NCI-H2171 (cell line): ENCODE measurements around the gene CBFA2T2.

ENCODE experiments used
- DNase-seq: peaks from one replicate; lab custom pipeline; 2025; lab: John Stamatoyannopoulos, UW

Gene CBFA2T2

GRCh38 chr20:33677991-33678702 is 188.3 kb downstream of the CBFA2T2 start:
- DNase-seq: no peak

DNA sequence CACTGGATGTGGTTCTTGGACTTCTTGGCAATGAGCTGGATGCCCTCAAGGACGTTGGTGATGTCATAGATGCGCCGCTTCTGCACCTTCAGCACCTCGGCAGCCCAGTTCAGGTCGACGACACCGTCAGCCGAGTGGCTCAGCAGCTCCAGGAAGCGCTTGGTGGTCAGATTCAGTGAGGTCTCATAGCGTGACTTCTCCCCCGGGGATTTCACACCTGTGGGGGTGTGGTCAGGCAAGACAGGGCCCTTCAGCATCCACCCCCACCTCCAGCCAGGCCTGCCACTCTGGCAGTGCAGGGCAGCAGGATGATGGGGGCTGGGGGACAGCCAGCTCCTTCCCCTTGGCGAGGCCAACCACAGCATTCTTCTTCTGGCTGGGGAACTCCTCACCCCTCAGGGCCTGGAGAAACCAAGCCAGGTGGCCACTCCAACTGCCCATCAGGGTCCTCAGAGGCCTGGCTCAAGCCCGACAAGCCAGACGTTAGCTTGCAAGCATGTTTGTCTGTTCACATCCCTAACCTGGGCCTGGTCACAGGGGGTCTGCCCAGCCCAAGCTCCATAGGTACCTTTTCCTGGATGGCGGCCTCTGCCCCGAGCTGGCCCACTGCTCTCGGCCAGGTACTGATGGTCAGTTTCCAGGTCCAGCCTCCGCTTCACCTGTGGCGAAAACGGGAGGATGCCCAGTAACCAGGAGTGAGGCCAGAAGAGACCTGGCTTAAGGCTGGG is 190.0 kb downstream of the CBFA2T2 start:
- no peak for DNase-seq

DNA sequence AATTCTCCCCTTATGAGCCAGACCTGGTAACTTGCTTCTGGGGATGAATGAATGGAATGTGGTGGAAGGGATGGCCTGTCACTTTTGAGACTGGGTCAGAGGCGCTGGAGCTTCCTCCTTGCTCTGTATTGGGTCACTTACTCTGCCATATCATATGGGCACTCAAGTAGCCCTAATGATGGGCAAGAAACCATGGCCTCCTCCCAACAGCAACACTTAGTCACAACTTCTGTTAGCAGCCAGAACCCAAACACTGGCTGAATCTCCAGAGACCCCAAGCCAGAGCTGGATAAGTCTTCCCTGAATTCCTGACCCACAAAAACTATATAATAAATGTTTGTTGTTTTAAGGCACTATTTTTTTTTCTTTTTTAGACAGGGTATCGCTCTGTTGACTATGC is 190.8 kb downstream of the CBFA2T2 start:
- no peak for DNase-seq

GRCh38 chr20:33681288-33681687 is 191.4 kb downstream of the CBFA2T2 start:
- DNase-seq: no peak

DNA sequence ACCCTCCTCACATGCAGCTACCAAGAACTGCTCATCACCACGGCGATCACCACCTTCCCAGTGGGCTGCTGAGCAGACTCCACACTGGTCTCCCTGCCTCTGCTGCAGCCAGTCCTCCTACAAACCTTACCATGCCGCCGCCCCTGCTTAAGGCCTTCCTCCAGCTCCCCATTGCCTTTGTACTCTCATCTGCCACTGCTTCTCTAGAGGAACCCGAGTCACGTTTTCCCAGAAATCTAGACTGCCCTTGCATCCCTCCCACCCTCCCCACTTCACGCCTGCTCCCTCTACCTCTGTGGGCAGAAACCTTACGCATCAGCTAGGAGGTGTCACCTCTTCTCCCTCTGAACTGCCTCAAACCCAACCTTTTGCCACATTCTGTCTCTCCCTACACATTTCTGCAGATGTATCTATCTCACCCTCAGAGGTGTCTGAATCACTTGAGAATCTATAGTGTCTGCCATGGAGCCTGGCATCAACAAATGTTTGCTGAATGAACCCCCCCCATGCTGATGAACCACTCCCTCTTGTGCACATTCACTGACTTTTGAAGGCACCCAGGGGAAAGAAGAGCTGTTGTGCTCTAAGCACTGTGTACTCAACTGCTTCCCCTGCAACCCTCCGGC is 191.9 kb downstream of the CBFA2T2 start:
- DNase-seq: no peak

DNA sequence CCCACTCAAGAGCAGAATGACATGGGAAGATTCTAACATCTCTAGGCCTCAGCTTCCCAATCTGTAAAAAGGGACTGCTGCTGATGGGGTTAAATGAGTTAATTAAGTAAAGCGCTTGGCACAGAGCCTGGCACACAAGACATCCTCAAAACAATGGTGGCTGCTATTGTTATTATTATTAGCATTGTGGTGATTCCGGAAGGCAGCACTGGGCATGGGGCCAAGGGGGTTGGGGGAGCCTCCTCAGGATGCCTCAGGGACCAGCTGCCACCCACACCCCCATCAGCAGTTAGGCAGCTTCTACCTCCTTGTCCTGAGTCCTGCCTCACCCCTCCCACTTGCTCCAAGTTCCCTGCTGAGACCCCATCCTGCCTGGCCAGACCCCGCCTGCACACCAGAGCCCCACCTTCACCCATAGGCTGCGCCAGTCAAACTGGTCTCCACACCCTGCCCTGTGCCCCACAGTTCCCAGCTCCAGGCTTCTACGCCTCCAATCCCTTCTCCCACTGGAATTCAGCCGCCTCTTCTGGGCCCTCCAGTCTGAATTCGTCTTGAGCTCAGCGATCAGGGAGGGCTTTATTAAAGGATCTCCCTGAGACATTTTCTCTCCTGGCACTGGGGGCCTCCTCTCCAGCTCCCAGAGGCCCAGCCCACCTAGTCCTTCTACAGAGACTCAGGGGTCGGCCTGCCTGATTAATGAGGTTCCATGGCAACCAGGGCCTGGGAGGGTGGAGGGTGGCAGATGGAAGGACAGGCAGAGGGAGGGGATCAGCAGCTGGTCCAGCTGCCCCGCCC is 194.8 kb downstream of the CBFA2T2 start:
- DNase-seq: peak; percentile 91

DNA sequence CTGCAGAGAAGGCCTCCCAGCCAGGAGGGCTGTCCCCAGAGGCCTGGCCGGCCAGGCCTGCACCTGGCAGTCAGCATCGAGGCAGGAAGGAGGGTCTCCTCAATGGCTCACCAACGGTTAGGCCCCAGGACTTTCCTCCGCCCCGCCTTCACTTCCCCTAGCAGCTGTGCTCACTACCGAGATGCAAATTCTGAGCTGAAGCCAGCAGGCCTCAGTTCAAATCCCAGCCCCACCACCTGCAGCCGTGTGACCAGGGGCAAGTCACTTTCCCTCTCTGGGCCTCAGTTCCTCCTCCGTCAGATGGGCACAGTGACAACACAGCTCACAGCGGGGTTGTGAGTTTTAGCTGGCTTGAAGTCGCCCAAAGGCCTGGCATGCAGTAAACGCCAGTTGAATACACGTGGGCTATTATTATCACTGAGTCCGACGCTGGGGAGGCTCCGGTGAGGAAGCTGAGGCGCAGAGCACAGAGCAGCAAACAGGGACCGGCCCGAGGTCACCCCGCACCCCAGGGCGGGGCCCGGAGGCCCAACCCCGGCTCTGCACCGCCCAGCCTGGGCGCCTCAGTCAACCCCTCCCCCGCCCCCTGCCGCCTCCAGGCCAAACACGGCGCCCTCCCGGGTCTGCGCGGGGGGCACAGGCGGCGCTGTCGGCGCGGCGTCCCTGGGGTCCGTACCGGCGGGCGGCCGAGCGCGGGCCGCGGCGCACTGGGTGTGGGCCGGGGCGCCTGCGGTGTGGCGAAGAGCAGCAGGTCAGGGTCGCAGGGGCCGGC is 195.6 kb downstream of the CBFA2T2 start:
- no peak for DNase-seq

- peak; percentile 98 for DNase-seq
Observed at GRCh38 chr20:33686100-33686983, 196.4 kb downstream of the CBFA2T2 start, which contains the start of gene E2F1. E2F1 (minus strand) TSS chr20:33686385; CDS start chr20:33686264, 121 bp downstream.

- DNase-seq: no peak
Observed at GRCh38 chr20:33686984-33687366, 197.1 kb downstream of the CBFA2T2 start.

- no peak for DNase-seq
Observed at GRCh38 chr20:33687370-33687915, 197.5 kb downstream of the CBFA2T2 start.

GRCh38 chr20:33687993-33688937 is 198.4 kb downstream of the CBFA2T2 start:
- no peak for DNase-seq

DNA sequence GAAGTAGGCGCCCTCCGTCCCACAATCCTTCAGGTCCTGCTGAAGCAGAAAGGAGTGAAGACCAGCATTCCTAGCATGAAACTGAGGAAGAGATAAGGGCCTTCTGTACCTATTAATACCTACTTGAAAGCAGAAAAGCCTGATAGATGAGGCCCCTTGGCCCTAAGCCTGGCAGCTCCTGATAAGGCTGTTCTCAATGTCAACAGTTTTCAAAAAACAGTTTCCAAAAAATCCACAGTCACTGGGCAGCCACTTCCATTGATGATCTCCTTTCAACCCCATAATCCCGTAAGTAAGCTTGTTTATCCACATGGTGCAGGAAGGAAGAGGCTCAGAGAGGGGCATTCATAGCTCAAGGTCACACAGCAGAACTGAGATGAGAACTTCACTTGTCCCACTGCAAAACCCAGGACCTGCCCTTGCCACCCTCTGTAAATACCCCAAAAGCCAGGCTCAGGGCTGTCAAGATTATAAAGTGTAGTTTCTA is 199.1 kb downstream of the CBFA2T2 start:
- DNase-seq: no peak

- DNase-seq: no peak
Observed at GRCh38 chr20:33689493-33689892, 199.6 kb downstream of the CBFA2T2 start.

DNA sequence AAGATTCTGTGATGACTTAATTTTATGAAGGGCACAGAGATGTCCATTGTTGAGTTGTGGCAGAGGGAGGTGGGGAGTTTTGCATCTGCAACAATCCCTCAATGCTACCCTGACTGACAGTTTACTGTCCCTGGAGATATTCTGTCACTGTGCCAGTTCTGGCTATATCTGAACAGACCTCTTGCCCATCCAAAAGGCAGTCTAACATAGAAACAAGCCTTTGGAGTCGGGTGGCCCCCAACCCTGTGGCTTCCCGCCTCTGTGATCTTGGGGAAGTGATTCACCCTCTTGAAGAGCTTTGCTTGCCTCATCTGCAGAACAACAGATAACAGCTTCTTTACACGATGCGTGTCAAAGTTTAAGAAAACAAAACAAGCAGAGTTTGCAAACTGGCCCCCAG is 200.1 kb downstream of the CBFA2T2 start:
- DNase-seq: no peak

GRCh38 chr20:33693289-33693688 is 203.4 kb downstream of the CBFA2T2 start:
- DNase-seq: no peak

GRCh38 chr20:33693741-33694638 is 204.1 kb downstream of the CBFA2T2 start:
- no peak for DNase-seq

- no peak for DNase-seq
Observed at GRCh38 chr20:33694639-33695012, 204.7 kb downstream of the CBFA2T2 start.

GRCh38 chr20:33696448-33696847 is 206.6 kb downstream of the CBFA2T2 start:
- DNase-seq: no peak
